Measurements from ENCODE around the gene PCARE.

DNA sequence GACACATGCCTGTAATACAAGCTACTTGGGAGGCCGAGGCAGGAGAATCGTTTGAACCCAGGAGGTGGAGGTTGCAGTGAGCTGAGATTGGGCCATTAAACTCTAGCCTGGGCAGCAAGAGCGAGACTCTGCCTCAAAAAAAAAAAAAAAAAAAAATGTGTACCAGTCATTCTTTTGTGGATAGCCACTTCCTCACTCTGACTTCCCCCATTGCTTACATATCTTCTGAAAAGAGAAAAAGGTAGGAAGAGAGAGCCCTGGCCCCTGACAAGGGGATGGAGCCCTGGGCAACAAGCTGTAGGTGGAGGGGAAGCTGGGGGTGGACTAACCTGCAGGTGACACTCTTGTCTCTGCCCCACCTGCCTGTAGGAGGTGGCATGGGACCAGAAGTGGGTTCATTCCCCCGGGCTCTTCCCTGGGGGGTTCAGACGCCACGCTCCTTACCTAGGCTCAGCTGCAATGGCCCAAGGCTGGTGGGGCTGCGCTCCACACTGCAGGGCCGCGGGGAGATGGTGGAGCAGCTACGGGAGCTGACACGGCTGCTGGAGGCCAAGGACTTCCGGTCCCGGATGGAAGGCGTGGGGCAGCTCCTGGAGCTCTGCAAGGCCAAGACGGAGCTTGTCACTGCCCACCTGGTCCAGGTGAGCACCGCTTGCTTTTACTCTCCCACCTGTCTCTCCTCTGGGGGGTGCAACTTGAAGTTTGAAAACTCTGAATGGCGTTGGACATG is 39.1 kb downstream of the PCARE start:
- TF ChIP-seq, protein P1, sequence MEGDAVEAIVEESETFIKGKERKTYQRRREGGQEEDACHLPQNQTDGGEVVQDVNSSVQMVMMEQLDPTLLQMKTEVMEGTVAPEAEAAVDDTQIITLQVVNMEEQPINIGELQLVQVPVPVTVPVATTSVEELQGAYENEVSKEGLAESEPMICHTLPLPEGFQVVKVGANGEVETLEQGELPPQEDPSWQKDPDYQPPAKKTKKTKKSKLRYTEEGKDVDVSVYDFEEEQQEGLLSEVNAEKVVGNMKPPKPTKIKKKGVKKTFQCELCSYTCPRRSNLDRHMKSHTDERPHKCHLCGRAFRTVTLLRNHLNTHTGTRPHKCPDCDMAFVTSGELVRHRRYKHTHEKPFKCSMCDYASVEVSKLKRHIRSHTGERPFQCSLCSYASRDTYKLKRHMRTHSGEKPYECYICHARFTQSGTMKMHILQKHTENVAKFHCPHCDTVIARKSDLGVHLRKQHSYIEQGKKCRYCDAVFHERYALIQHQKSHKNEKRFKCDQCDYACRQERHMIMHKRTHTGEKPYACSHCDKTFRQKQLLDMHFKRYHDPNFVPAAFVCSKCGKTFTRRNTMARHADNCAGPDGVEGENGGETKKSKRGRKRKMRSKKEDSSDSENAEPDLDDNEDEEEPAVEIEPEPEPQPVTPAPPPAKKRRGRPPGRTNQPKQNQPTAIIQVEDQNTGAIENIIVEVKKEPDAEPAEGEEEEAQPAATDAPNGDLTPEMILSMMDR (IDR thresholded peaks at IDR 0.05), result no peak
- no peak for TF ChIP-seq EZH2 (IDR thresholded peaks at IDR 0.05; ENCODE audit: borderline replicate concordance, insufficient read depth, low read depth, low read length, poor library complexity, severe bottlenecking)

All from B cell (primary cell).